ENCODE results near the gene SCPEP1. TPM values are rescaled to one million over a fixed set of nuclear protein-coding genes. Genes with fewer than 3 reads are reported as not detected.
A peak's percentile ranks its signal among the peaks of the same experiment; 100 is the strongest.

Gene SCPEP1
- total RNA-seq, 4 donors from 2014 or later = 61.0 to 111 (median 72.4) TPM

- no peak for DNase-seq (ENCODE audit: extremely low spot score)
- Histone ChIP-seq H3K4me3 (no peak overlapping the region), H3K27ac (replicated peaks in 1 of 4) (peak overlapping the region in 3 of 4 donors; percentile 16 to 56 (median 55)), H3K36me3 (no peaks in the 10 kb centered on the region), H3K9me3 (no peaks in the 10 kb centered on the region), H3K4me1 (peaks cover 7 to 22% (median 21%) of the 10 kb centered on the region in 4 donors), H3K27me3 (no peaks in the 10 kb centered on the region)
- 31% methylated on average over 5 of the region's 5 CpGs for WGBS
- no peak for TF ChIP-seq CTCF (IDR thresholded peaks at IDR 0.05)
- TF ChIP-seq POLR2A (IDR thresholded peaks at IDR 0.05; ENCODE audit: low read depth) = no peak
- TF ChIP-seq EP300 (IDR thresholded peaks at IDR 0.05) = no peak
- TF ChIP-seq POLR2AphosphoS5 (IDR thresholded peaks at IDR 0.05) = peak; percentile 21 to 31
- intact Hi-C loops (cut with DNase I) = loop anchor here (5.0 kb wide), 1 partner anchor 45 kb away; no protein-coding TSS in a partner anchor
Observed at GRCh38 chr17:57051886-57052361, 74.0 kb downstream of the SCPEP1 start.

Other genes with a start within 250 kb of the SCPEP1 start
- gene C17orf67, start 144.2 kb upstream of the SCPEP1 start, total RNA-seq = 1 to 10 TPM in 3 of 4 donors, under 1 TPM in 1; 0.83 to 4.3 (median 3.6) TPM
- 10 to 100 TPM in 3 of 4 donors, 1 to 10 TPM in 1; 7.1 to 12.5 (median 11.1) TPM for gene DGKE, start 144.0 kb upstream of the SCPEP1 start, total RNA-seq
- 10 to 100 TPM; 13.9 to 19.9 (median 16.6) TPM for gene TRIM25, start 64.1 kb upstream of the SCPEP1 start, total RNA-seq
- gene COIL, start 17.1 kb upstream of the SCPEP1 start, total RNA-seq = 10 to 100 TPM in 3 of 4 donors, 1 to 10 TPM in 1; 9.9 to 13.3 (median 11.4) TPM
- gene AKAP1, start 107.1 kb downstream of the SCPEP1 start, total RNA-seq = 100 to 1,000 TPM in 2 of 4 donors, 10 to 100 TPM in 2; 82.7 to 110 (median 104) TPM